ENCODE results near the gene GALNT2. TPM values are rescaled to one million over a fixed set of nuclear protein-coding genes. Genes with fewer than 3 reads are reported as not detected.

GALNT2 gene
- total RNA-seq, 1 experiment from 2014 or later = 36.3 TPM

DNA sequence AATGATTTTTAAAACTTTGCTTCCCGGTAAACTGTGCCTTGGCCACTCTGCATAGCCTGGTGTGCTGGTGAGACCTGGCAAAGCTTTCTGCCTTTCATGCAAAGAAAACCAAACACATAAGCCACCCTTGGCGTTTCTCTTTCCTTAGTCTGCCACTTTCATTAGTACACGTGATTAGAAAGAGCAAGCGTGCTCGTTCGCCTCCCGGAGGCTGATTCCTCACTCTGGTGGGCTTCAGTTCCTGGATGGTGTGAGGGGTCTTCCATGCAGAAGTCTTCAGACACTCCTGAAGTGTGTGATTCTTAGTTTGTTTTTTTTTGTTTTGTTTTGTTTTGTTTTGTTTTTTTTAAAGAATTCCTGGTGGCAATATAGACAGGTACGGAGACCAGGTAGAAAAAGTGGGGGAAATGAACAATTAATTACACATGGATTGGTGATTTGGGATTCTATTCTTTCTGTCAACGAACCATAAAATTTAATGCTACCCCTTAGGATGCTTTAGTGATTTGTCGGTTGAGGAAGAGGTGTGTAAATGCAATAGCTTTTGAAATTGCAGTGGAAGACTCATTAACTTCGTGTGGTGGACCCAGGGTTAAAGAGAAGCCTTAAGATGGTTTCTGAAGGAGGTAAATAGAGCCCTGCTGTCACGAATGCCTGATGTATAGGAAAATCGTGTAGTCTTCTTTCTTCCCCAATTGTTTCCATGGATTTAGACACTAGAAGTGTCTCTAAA is 2.1 kb downstream of the GALNT2 start:
- in situ Hi-C loops (cut with HindIII; ENCODE audit: low pct_unique_long_range_greater_than_20kb, low sequenced_read_pairs) = no loop called here
- no peak for DNase-seq (ENCODE audit: low read depth)

DNA sequence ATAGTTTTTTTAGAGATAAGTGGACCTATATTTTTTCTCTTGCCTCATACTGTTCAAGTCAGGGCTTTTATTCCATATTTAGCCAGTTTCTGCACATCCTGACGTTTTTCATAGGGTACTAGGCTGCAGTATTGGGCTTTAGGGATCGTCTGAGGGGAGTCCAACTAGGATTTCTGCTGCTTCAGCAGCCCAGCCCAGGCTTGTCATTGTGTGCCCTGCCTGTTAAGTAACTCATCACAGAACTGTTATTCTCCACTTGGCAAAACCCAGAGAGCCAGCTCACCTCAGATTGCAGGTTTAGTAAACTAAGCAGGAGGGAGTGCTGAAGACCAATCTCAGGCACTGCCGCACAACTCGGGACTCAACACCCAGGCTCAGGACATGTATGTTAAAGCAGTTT is 2.8 kb downstream of the GALNT2 start:
- in situ Hi-C loops (cut with HindIII; ENCODE audit: low pct_unique_long_range_greater_than_20kb, low sequenced_read_pairs) = no loop called here
- DNase-seq (ENCODE audit: low read depth) = no peak

DNA sequence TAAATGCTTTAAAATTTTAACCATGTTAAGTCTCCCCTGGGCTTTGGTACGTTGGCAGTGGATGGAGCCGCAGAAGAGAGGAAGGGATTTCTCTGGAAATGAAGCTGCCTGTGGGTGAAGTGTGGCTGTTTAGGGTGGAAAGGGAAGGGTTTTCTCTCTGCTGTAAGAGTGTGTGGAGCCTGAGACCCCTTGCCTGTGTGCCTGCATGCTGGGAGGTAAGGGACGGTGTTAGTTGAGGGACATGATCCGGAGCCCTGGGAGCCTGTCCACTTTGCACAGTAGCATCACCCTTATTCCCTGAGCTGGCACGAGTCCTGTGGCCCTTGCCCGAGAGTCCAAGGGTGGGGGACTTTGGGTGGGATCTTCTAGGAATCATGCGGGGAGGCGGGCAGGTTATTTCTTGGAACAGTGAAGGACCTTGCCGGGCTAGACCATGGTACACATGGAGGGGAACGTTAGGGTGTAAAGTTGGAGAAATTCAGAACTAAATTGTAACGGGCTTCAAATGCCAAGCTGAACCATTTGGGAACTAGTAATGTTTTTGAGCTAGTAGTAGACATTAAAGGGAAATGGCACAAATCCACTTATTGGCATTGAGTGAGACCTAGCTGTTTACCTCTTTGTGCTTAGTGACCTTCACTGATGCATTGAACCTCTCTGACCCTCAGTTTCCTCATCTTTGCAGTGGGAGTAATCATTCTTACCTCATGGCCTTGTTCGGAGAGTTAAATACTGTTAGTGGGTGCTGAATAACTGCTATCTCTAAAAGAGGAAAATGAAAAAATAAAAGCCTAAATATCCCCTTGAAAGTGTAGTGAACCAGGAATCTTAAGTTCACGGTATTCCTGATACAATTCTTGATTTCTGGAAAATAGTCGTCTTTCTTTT is 3.5 kb downstream of the GALNT2 start:
- in situ Hi-C loops (cut with HindIII; ENCODE audit: low pct_unique_long_range_greater_than_20kb, low sequenced_read_pairs) = no loop called here
- DNase-seq (ENCODE audit: low read depth) = no peak

DNA sequence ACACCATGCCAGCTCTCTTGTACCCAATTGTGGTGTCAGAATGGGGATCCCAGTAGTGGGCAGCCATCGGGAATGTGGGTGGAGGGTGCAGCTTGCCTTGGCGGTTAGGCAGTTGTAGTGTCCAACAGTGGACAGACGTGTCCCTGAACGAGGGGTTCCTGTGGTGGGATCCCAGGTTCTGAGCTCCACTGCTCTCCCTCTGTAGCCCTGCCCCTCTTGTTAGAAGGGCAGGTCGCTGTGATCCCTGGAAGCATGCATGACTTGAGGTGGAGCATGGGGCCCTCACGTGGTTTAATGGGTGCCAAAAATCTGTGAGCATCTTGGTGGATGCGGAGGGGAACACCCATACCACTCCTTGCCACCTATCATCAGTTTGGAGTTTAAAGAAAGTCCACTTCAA is 4.3 kb downstream of the GALNT2 start:
- in situ Hi-C loops (cut with HindIII; ENCODE audit: low pct_unique_long_range_greater_than_20kb, low sequenced_read_pairs) = no loop called here
- DNase-seq (ENCODE audit: low read depth) = no peak

DNA sequence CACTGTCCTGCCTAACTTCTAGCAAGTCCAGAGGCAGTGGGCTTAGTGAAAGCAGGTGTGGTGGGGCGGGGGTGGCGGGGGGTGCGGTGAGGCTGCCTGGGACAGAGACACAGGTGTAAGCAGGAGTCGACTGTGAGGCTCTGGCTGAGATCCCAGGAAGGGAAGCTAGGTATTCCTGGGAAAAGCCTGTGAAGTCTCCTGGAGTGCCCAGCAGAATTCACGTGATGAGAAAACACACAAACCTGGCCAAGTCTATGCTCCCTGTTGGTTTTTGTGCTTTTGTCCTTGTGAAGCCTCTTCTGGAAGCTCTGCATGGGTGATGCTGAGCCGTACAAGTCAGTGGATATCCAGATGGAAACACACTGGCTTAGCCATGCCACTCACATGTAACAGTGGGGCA is 5.3 kb downstream of the GALNT2 start:
- in situ Hi-C loops (cut with HindIII; ENCODE audit: low pct_unique_long_range_greater_than_20kb, low sequenced_read_pairs) = no loop called here
- DNase-seq (ENCODE audit: low read depth) = no peak

DNA sequence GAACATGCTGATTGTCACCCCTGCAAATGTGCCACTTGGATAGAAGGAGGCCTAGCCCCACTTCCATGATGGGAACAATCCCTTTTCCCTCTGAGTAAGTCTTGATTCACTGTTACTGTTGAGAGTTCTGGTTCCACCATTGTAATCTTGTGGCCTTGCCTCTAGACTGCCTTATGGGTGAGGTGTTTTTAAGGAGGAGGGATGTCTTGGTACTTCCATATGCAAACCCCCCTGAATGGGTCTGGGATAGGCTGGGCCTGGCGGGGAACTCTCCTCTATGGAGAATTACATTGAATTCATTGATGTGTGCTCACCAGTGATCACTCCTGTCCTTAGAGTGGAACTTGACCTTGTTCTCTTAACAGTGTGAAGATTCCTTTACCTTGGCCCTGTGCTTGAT is 5.8 kb downstream of the GALNT2 start:
- in situ Hi-C loops (cut with HindIII; ENCODE audit: low pct_unique_long_range_greater_than_20kb, low sequenced_read_pairs) = no loop called here
- no peak for DNase-seq (ENCODE audit: low read depth)

DNA sequence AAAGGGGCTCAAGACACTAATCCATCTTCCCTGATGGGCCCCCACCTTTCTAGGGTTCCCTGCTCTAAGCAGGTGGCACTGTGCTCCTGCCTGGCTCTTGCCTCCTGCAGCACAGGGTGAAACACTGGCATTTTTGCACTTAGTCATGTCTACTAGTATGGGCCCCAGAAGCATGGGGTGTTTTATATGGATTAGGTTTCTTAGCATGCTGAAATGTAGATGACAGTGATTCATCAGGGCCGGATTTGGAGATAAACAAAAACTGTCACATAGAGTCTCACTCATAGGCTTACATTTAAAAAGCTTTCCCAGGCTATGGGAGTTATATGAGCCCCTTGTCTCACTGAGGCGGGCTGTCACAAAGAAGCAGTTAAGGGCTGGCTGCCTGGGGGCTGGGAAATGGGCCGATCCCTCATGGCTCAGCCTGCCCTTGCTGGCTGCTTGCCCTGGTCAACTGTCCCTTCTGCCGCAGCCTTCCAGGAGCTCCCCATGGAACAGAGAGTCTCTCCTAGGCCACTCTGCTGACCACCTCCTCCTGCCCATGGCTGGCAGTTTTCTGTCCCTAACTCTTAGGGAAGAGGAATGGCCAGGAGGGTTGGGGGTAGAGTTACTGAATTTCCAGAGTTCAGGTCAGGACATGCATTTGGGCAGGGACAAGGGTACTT is 6.5 kb downstream of the GALNT2 start:
- in situ Hi-C loops (cut with HindIII; ENCODE audit: low pct_unique_long_range_greater_than_20kb, low sequenced_read_pairs) = no loop called here
- DNase-seq (ENCODE audit: low read depth) = peak; percentile 46

DNA sequence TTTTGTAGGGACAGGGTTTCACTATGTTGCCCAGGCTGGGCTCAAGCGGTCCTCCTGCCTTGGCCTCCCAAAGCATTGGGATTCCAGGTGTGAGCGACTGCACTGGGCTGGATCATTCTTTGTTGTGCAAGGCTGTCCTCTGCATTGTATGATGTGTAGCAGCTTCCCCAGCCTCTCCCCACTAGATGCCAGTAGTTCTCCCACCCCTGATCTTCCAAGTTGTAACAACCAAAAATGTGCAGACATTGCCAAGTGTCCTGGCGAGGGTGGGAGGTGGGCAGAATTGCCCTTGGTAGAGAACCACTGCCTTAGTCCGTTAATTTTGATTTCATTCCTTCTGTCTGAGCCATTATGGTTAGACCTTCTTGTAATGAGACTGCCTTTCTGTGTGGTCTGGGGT is 7.2 kb downstream of the GALNT2 start:
- no peak for DNase-seq (ENCODE audit: low read depth)
- in situ Hi-C loops (cut with HindIII; ENCODE audit: low pct_unique_long_range_greater_than_20kb, low sequenced_read_pairs) = no loop called here

DNA sequence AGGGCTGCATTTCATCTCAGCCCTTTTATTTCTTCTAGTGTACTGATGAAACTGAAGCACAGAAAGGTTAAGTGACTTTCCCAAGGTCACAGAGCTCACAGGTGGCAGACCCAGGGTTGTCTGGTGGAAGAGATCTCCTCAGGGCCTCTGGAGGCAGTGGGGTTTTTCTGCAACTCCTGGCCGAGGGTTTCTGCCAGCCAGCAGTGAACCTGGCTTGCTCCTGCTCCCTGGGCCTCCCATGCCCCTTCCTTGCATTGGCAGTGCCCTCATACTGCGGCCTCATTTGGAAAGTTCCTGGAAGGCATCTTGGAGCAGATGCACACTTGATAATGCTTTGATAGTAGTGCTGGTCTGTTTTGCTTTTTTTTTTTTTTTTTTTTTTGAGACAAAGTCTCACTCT is 7.7 kb downstream of the GALNT2 start:
- no peak for DNase-seq (ENCODE audit: low read depth)
- in situ Hi-C loops (cut with HindIII; ENCODE audit: low pct_unique_long_range_greater_than_20kb, low sequenced_read_pairs) = no loop called here

DNA sequence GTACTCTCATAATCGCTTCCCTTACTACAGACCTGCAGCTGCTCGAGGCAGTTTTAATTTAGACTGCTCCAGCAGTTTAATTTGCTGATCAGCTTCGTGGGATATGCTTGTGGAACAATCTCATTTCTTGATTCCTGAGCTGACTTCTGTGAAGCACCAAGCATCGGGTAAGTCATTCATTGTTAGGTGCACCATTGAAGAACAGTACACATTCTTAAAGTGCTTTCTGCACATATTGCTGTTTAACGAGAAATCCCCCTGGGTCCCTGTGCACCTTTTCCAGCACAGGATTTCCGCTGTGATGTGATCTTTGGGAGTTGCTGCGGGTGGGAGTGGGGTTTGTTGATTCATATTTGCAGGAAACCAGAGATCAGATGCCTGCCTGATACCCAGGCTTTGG is 9.1 kb downstream of the GALNT2 start:
- in situ Hi-C loops (cut with HindIII; ENCODE audit: low pct_unique_long_range_greater_than_20kb, low sequenced_read_pairs) = no loop called here
- DNase-seq (ENCODE audit: low read depth) = no peak

DNA sequence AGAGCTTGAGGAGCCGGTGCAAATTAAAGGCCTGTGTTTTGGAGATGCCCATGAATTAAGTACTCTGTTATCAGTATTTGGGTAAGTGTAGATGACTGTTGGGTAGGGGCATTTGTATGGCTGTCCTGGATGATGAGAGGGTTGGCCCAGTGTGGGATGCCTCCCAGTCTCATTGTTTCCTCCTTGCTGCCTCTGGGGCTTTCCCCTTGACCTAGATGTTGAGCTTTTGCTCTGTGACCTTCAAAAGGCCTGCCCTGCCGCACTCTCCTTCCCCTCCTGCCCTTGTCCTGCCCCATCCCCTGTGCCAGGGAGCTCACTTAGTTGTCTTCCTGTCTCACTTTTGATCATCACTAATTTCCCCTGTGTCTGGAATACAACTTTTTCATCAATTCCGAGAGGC is 10.0 kb downstream of the GALNT2 start:
- no peak for DNase-seq (ENCODE audit: low read depth)

DNA sequence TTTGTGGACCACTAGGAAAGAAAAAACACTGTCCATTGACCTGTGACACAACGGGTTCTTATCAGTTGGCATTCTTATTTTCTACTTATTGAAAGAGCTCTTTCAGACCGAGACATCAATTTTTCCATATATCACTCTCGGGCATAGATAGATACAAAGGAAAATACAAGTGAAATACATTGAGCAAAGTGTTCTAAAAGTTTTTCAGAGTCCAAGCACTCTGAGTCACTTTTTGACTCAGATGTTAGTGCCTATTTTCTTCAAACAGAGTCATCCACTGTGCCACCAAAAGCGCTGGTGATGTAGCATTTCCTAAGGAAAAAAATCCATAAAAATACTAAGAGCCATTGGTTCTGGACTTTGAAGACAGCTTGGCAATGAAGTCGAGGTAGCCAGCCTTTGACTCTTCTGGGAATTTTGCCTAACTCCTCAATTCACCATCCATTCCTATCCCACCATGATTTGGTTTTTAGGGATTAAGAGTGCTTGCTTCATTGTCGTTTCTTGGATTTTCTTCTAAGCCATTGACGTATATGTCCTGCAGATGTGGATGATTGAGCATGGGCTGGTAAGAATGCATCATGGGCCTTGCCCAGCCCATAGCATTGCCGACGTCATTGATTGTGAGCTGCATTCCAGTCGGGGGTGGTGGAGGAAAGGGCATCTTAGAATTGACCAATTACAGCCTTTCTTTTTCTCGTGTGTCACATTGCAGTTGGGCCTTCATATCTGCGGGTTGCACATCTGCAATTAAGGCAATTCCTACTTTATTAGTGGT is 10.6 kb downstream of the GALNT2 start:
- peak; percentile 67 for DNase-seq (ENCODE audit: low read depth)
- in situ Hi-C loops (cut with HindIII; ENCODE audit: low pct_unique_long_range_greater_than_20kb, low sequenced_read_pairs) = no loop called here

More for the DNA sequence above, 10.0 kb downstream of the GALNT2 start:
- in situ Hi-C loops (cut with HindIII; ENCODE audit: low pct_unique_long_range_greater_than_20kb, low sequenced_read_pairs) = no loop called here

DNA sequence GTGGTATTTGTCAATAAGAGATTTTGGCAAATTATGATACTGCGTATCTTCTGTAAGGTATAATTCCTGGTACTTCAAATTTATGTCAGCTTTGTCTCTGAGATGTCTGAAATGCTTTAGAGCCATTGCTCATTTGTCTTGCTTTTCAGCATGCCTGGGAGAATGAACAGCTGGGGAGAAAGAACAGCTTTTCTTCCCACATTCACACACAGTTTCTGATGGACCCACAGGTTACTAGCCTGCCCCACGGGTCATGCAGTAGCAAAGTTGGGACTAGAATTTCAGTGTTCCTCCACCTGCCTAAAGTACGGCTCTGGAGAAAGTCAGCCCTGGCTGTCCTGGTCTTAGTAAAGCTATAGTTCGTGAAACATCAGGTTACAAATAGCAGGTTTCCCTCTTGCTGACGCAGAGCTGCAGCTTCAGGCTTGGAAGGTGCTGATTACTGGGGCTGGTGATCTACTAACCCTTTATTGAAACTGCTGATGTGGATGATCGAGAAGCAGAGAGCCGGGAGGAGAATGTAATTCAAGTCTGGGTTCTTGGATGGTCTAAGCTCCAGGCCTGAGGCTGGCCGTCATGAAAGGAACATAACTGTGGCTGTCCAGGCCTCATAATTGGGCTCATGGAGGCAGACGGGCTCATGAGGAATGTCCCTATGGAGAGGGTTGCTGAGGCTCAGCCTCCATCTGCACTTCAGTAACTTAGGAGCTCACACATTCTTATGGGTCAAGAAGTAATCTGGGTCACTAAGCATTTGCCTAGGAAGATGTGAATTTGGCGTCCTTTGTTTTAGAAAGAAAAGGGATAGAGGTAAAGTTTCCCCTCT is 12.4 kb downstream of the GALNT2 start:
- no peak for DNase-seq (ENCODE audit: low read depth)
- in situ Hi-C loops (cut with HindIII; ENCODE audit: low pct_unique_long_range_greater_than_20kb, low sequenced_read_pairs) = no loop called here

DNA sequence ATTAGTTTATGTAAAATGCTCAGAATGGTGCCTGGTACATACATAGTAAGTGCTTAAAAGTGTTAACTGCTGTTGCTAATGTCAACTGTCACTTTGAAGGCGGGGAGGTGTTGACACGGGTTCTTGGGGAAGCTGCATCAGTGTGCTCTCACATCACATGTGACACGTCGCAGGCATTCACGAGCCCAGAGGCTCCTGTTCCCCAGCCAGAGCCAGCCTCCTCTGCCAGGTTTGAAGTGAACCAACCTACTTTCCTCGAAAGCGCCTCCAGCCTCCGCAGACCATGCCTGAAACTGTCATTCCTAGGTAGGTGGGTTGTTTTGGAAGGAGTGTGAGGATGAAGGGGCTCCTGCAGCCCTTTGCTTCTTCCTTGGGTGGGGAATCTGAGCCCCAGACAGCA is 13.8 kb downstream of the GALNT2 start:
- in situ Hi-C loops (cut with HindIII; ENCODE audit: low pct_unique_long_range_greater_than_20kb, low sequenced_read_pairs) = no loop called here
- no peak for DNase-seq (ENCODE audit: low read depth)

DNA sequence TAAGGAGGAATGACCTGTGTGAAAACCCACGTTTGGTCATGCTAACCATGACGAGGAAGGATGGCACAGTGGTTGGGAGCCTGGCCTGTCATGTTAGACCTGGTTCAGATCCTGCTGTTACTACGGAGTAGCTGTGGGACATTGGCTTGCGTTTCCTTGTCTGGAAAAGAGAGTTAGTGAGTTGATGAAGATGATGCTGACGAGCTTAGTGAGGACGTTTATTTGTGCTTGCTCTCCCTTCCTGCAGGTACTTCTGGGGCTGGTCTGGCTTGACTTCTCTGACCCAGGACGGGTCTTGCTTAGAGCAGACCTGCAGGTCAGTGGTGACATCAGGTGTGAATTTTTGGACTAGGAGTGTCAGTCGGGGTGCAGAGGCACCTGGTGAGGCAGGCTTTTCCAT is 14.7 kb downstream of the GALNT2 start:
- no peak for DNase-seq (ENCODE audit: low read depth)
- in situ Hi-C loops (cut with HindIII; ENCODE audit: low pct_unique_long_range_greater_than_20kb, low sequenced_read_pairs) = no loop called here

DNA sequence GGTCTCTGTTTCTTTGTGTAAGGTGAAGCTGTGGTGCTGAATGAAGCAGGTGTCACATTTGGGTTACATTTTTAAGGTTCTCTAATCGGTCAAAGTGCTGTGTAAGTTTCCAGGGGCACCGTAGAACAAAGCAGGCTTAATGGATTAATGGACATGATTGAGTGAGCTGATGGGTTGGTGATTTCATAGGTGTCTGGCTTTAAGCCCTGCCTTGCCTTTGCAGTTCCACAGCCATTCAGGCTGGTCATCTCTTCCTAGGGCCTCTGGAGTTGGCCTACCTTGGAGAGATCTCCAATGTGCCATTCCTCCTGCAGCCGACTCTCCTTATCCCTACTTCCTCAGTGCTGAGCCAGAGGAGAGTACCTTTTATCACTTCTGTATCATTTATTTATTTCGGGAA is 15.2 kb downstream of the GALNT2 start:
- in situ Hi-C loops (cut with HindIII; ENCODE audit: low pct_unique_long_range_greater_than_20kb, low sequenced_read_pairs) = no loop called here
- DNase-seq (ENCODE audit: low read depth) = no peak

DNA sequence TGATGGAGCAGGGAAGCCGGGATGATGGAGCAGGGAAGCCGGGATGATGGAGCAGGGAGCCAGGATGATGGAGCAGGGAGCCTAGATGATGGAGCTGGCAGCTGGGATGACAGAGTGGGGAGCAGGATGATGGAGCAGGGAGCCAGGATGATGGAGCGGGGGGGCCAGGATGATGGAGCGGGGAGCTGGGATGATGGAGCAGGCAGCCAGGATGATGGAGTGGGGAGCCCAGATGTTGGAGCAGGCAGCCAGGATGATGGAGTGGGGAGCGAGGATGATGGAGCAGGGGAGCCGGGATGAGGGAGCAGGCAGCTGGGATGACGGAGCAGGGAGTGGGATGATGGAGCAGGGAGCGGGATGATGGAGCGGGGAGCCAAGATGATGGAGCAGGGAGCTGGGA is 16.0 kb downstream of the GALNT2 start:
- in situ Hi-C loops (cut with HindIII; ENCODE audit: low pct_unique_long_range_greater_than_20kb, low sequenced_read_pairs) = no loop called here
- no peak for DNase-seq (ENCODE audit: low read depth)

All from Caki2 (cell line).